PC-9 (cell line): ENCODE results near the gene ABCG4. TPM values are rescaled to one million over a fixed set of nuclear protein-coding genes. Genes with fewer than 3 reads are reported as not detected.

Source experiments
- BruUV-seq: library from RNA; stranded (reverse); fragments of 400-500 nt; replicated peaks from 2 replicates; lab custom pipeline; 2021; lab: Mats Ljungman, UMichigan
- CTCF ChIA-PET: fragments of 300-600 bp; sonication (Branson Sonifier 250); formaldehyde crosslinking; loops from one replicate; lab custom pipeline; 2022; ENCODE audit warnings: antibody characterized with exemption; lab: Charles Lee
- POLR2A ChIA-PET: fragments of 300-600 bp; sonication (Branson Sonifier 250); formaldehyde crosslinking; loops from one replicate; lab custom pipeline; 2022; ENCODE audit warnings: antibody characterized with exemption; ENCODE audit not compliant: unreplicated experiment; lab: Charles Lee
- DNase-seq, 2 experiments: peaks; one replicate each; pipeline versions ENCODE4 v3.0.0 to v3.0.0-alpha.2; 2015 to 2022; ENCODE audit warnings: mixed read lengths in 1 of 2
- H2AFZ ChIP-seq: fragments of 200-600 bp; sonication (generic); 2 replicates; pipeline ENCODE4 v1.8.1; 2017; ENCODE audit warnings: antibody characterized with exemption
- H3F3A ChIP-seq: fragments of 200-600 bp; sonication (generic); 2 replicates; pipeline ENCODE4 v1.8.1; 2017; ENCODE audit warnings: antibody characterized with exemption, mild to moderate bottlenecking, low read depth; ENCODE audit not compliant: insufficient read depth
- H3K27ac ChIP-seq: fragments of 200-600 bp; sonication (generic); 2 replicates; pipeline ENCODE4 v1.6.1; 2016; ENCODE audit warnings: mixed run types
- H3K27me3 ChIP-seq: fragments of 200-600 bp; sonication (generic); 2 replicates; pipeline ENCODE4 v1.6.1; 2016; ENCODE audit warnings: low read depth, mixed run types; ENCODE audit not compliant: insufficient read depth
- H3K36me3 ChIP-seq: fragments of 200-600 bp; sonication (generic); 2 replicates; pipeline ENCODE4 v1.6.1; 2016; ENCODE audit warnings: low read depth, mixed run types
- H3K4me1 ChIP-seq: fragments of 200-600 bp; sonication (generic); replicated peaks from 2 replicates; pipeline ENCODE4 v1.6.1; 2016; ENCODE audit warnings: mixed run types; ENCODE audit not compliant: insufficient read depth
- H3K4me2 ChIP-seq: fragments of 200-600 bp; sonication (generic); 2 replicates; pipeline ENCODE4 v1.6.1; 2017; ENCODE audit warnings: mixed run types
- H3K4me3 ChIP-seq: fragments of 200-600 bp; sonication (generic); 2 replicates; pipeline ENCODE4 v1.6.1; 2016; ENCODE audit warnings: mixed run types
- H3K79me2 ChIP-seq: fragments of 200-600 bp; sonication (generic); 2 replicates; pipeline ENCODE4 v1.6.1; 2017; ENCODE audit warnings: low read depth, mixed run types
- H3K9me2 ChIP-seq: fragments of 200-600 bp; sonication (generic); 2 replicates; pipeline ENCODE4 v1.8.1; 2017; ENCODE audit warnings: mild to moderate bottlenecking; ENCODE audit not compliant: insufficient read depth
- H3K9me3 ChIP-seq: fragments of 200-600 bp; sonication (generic); 2 replicates; pipeline ENCODE4 v1.8.1; 2016; ENCODE audit warnings: low read depth; ENCODE audit not compliant: insufficient read depth
- H4K20me1 ChIP-seq: fragments of 200-600 bp; sonication (generic); 2 replicates; pipeline ENCODE4 v1.8.1; 2017; ENCODE audit not compliant: insufficient read depth
- CTCF ChIP-seq: fragments of 200-600 bp; sonication (generic); conservative IDR thresholded peaks from 2 replicates; pipeline ENCODE4 v1.6.1; 2017; ENCODE audit warnings: mixed run types, antibody characterized with exemption, mild to moderate bottlenecking, moderate library complexity
- EZH2 ChIP-seq: fragments of 200-600 bp; sonication (generic); IDR thresholded peaks from 2 replicates; pipeline ENCODE4 v1.8.0; 2017; ENCODE audit warnings: antibody characterized with exemption, low read depth
- intact Hi-C: fragments of 100-400 bp; cut with micrococcal nuclease; formaldehyde crosslinking; loops from one replicate; pipeline ENCODE4 v1.10.0; 2022; ENCODE audit not compliant: unreplicated experiment
- total RNA-seq: library from RNA; stranded (reverse); gene quantifications from 2 replicates; pipeline ENCODE4 v1.2.3, GENCODE V29; 2021

Gene ABCG4
- total RNA-seq, 1 experiment from 2014 or later, result 0.11 TPM

- peaks cover 9% of the 10 kb centered on the region; the same call in 1 of the 2 replicates for H3K4me1 ChIP-seq
- no peaks in the 10 kb centered on the region for H4K20me1 ChIP-seq
- CTCF ChIA-PET, result interaction anchor here (1.0 kb wide), 1 partner anchor 25 kb away, joined by 4 read pairs; no protein-coding TSS in a partner anchor
- peaks cover 13% of the 10 kb centered on the region; the same call in 1 of the 2 replicates for H3F3A ChIP-seq
- POLR2A ChIA-PET, result no interaction called here
- intact Hi-C loops, result loop anchor here (1.0 kb wide), 1 partner anchor 52 kb away; no protein-coding TSS in a partner anchor
- H3K9me3 ChIP-seq, result no peaks in the 10 kb centered on the region
- H2AFZ ChIP-seq, result no peak overlapping the region
- no peaks in the 10 kb centered on the region for H3K79me2 ChIP-seq
- no TSS peak for BruUV-seq
- peaks cover 30% of the 10 kb centered on the region for H3K27me3 ChIP-seq
- no peak for DNase-seq
- no peaks in the 10 kb centered on the region for H3K36me3 ChIP-seq
- H3K4me3 ChIP-seq, result no peak overlapping the region
- H3K4me2 ChIP-seq, result no peak overlapping the region
- TF ChIP-seq EZH2, result no peak
- no peak for TF ChIP-seq CTCF
- H3K9me2 ChIP-seq, result no peaks in the 10 kb centered on the region
- no peak overlapping the region for H3K27ac ChIP-seq
Measured at GRCh38 chr11:119145551-119145950, 3.3 kb upstream of the ABCG4 start.

- Histone ChIP-seq H3F3A (peaks cover 15% of the 10 kb centered on the region; the same call in 1 of the 2 replicates), H3K9me2 (no peaks in the 10 kb centered on the region), H3K79me2 (no peaks in the 10 kb centered on the region), H3K36me3 (no peaks in the 10 kb centered on the region), H3K4me2 (no peak overlapping the region), H3K4me3 (no peak overlapping the region), H2AFZ (no peak overlapping the region), H3K4me1 (peaks cover 9% of the 10 kb centered on the region; the same call in 1 of the 2 replicates), H3K9me3 (no peaks in the 10 kb centered on the region), H3K27me3 (peaks cover 41% of the 10 kb centered on the region), H3K27ac (no peak overlapping the region), H4K20me1 (no peaks in the 10 kb centered on the region)
- CTCF ChIA-PET, result interaction anchor here (0.5 to 1.1 kb wide), 2 partner anchors 10 to 16 kb away, joined by 4 to 5 read pairs; no protein-coding TSS in a partner anchor
- intact Hi-C loops, result no loop called here
- no TSS peak for BruUV-seq
- POLR2A ChIA-PET, result no interaction called here
- no peak for TF ChIP-seq CTCF
- no peak for TF ChIP-seq EZH2
- no peak for DNase-seq
Measured at GRCh38 chr11:119147604-119148333, 1.1 kb upstream of the ABCG4 start.

- BruUV-seq, result no TSS peak
- Histone ChIP-seq H3K4me3 (peak overlapping the region; percentile 84), H3K9me3 (no peaks in the 10 kb centered on the region), H3K9me2 (no peaks in the 10 kb centered on the region), H3K4me2 (peak overlapping the region; percentile 99), H3F3A (peaks cover 15% of the 10 kb centered on the region; the same call in 1 of the 2 replicates), H3K36me3 (no peaks in the 10 kb centered on the region), H3K27ac (no peak overlapping the region), H3K27me3 (peaks cover 48% of the 10 kb centered on the region), H2AFZ (peak overlapping the region; percentile 87), H3K79me2 (no peaks in the 10 kb centered on the region), H4K20me1 (no peaks in the 10 kb centered on the region), H3K4me1 (peaks cover 9% of the 10 kb centered on the region; the same call in 1 of the 2 replicates)
- CTCF ChIA-PET, result no interaction called here
- TF ChIP-seq CTCF, result no peak
- TF ChIP-seq EZH2, result no peak; the same call in 1 of the 2 replicates
- POLR2A ChIA-PET, result no interaction called here
- intact Hi-C loops, result no loop called here
- no peak for DNase-seq
Measured at GRCh38 chr11:119148720-119149017, 183 bp upstream of the ABCG4 start.
